Measurements from ENCODE around the gene BAIAP2L2. TPM values are rescaled to one million over a fixed set of nuclear protein-coding genes. Genes with fewer than 3 reads are reported as not detected.

Gene BAIAP2L2
- total and polyA plus RNA-seq, 2 donors (not counting 3 experiments of a cell fraction or from before 2014, with no cell fraction given), result 0.20 to 0.35 TPM

GRCh38 chr22:38081636-38081940, 28.9 kb downstream of the BAIAP2L2 start:
- BruUV-seq (replicated peaks), result no TSS peak
- Histone ChIP-seq H3K9ac (replicated peaks; ENCODE audit: extremely low read depth, insufficient read depth, low read length) (no peak overlapping the region), H3K27ac (ENCODE audit: insufficient read depth, low read depth, low read length) (no peak overlapping the region), H2AFZ (ENCODE audit: low read depth, low read length) (peak overlapping the region; percentile 60), H3K36me3 (ENCODE audit: control insufficient read depth in 2 of 2, extremely low read depth in 1 of 2, insufficient read depth in 2 of 2, low read length in 2 of 2) (no peaks in the 10 kb centered on the region), H3K4me1 (ENCODE audit: control insufficient read depth, extremely low read depth, insufficient read depth, low read length) (peaks cover 5% of the 10 kb centered on the region), H3K4me2 (ENCODE audit: insufficient read depth, low read length) (peak overlapping the region; percentile 23), H4K20me1 (replicated peaks; ENCODE audit: control insufficient read depth, extremely low read depth, insufficient read depth, low read length) (no peaks in the 10 kb centered on the region), H3K4me3 (replicated peaks in 1 of 3; ENCODE audit: insufficient read depth in 1 of 3, low read depth in 1 of 3, low read length in 3 of 3) (peak overlapping the region in 1 of 3 experiments; percentile 5), H3K79me2 (ENCODE audit: control insufficient read depth, insufficient read depth, low read length) (no peaks in the 10 kb centered on the region), H3K27me3 (ENCODE audit: control insufficient read depth in 2 of 2, insufficient read depth in 2 of 2, low read length in 2 of 2) (peaks cover 9 to 12% of the 10 kb centered on the region in 2 experiments), H3K9me3 (replicated peaks; ENCODE audit: control insufficient read depth, insufficient read depth, low read length) (no peaks in the 10 kb centered on the region), H3K9me1 (replicated peaks; ENCODE audit: control insufficient read depth, extremely low read depth, insufficient read depth, low read length) (no peaks in the 10 kb centered on the region)
- FAIRE-seq (no peak), DNase-seq (ENCODE audit: low read depth, low spot score) (no peak)
- CTCF ChIA-PET, result interaction anchor here (1.2 kb wide), 1 partner anchor 157 kb away, joined by 3 read pairs; no protein-coding TSS in a partner anchor
- intact Hi-C loops (cut with micrococcal nuclease) (no loop called here), dilution Hi-C loops (cut with MboI; ENCODE audit: extremely low pct_ligation_motif_present, low sequenced_read_pairs) (no loop called here)
- TF ChIP-seq EZH2 (IDR thresholded peaks at IDR 0.05; ENCODE audit: borderline replicate concordance, low read depth, low read length, severe bottlenecking) (peak; percentile 19), GATA2 (IDR thresholded peaks at IDR 0.05; ENCODE audit: insufficient read depth, insufficient read length, low read depth, low read length) (no peak)
- POLR2A ChIA-PET, result no interaction called here

DNA sequence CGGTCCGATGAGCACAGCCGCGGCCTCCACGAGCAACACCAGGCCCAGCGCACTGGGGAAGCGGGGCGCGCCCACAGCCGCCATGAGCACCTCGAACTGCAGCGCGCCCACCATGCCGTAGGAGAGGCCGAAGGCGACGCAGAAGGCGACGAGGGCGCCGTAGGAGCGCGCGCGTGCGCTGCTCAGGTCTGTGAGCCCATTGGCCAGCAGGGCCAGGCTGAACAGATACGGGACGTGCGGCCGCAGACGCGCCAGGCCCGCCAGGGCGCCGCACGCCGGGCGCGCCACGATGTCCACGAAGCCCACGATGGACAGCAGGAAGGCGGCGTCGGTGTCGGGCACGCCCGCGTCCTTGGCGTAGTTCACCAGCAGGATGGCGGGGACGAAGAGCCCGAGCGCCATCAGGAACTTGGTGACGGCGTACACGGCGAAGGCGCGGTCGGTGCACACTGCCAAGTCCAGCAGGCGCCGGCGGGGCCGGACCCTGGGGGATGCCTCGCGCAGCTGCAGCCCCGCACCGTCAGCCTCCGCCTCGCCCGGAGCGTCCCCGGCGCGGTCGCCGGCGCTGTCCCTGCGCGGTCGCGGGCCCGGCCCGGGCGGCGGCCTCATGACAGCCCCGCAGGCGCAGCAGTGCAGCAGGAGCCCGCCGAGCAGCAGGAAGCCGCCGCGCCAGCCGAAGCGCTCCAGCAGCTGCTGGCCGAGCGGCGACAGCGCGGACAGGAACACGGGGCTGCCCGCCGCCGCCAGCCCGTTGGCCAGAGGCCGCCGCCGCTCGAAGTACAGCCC, 29.4 kb downstream of the BAIAP2L2 start:
- no TSS peak for BruUV-seq (replicated peaks)
- H2AFZ ChIP-seq (ENCODE audit: low read depth, low read length), result peak overlapping the region; percentile 60
- peaks cover 9 to 12% of the 10 kb centered on the region in 2 experiments for H3K27me3 ChIP-seq (ENCODE audit: control insufficient read depth in 2 of 2, insufficient read depth in 2 of 2, low read length in 2 of 2)
- H3K36me3 ChIP-seq (ENCODE audit: control insufficient read depth in 2 of 2, extremely low read depth in 1 of 2, insufficient read depth in 2 of 2, low read length in 2 of 2), result no peaks in the 10 kb centered on the region
- DNase-seq (ENCODE audit: low read depth, low spot score) (peak; percentile 43), FAIRE-seq (peak; percentile 40)
- H3K4me2 ChIP-seq (ENCODE audit: insufficient read depth, low read length), result peak overlapping the region; percentile 23
- no peaks in the 10 kb centered on the region for H3K79me2 ChIP-seq (ENCODE audit: control insufficient read depth, insufficient read depth, low read length)
- ChIA-PET CTCF (interaction anchor here (1.2 kb wide), 1 partner anchor 157 kb away, joined by 3 read pairs; no protein-coding TSS in a partner anchor), POLR2A (no interaction called here)
- H3K9me3 ChIP-seq (replicated peaks; ENCODE audit: control insufficient read depth, insufficient read depth, low read length), result no peaks in the 10 kb centered on the region
- peak; percentile 38 for TF ChIP-seq EZH2 (IDR thresholded peaks at IDR 0.05; ENCODE audit: borderline replicate concordance, low read depth, low read length, severe bottlenecking)
- TF ChIP-seq GATA2 (IDR thresholded peaks at IDR 0.05; ENCODE audit: insufficient read depth, insufficient read length, low read depth, low read length), result no peak
- TF ChIP-seq MYC (IDR thresholded peaks at IDR 0.05; ENCODE audit: low read depth, low read length), result no peak
- no peak for TF ChIP-seq POLR2A (IDR thresholded peaks at IDR 0.05; ENCODE audit: low read depth, low read length)
- peak; percentile 40 for TF ChIP-seq MAX (IDR thresholded peaks at IDR 0.05; ENCODE audit: insufficient read depth, insufficient read length)
- dilution Hi-C loops (cut with MboI; ENCODE audit: extremely low pct_ligation_motif_present, low sequenced_read_pairs), result no loop called here
- no peak overlapping the region for H3K9ac ChIP-seq (replicated peaks; ENCODE audit: extremely low read depth, insufficient read depth, low read length)
- intact Hi-C loops (cut with micrococcal nuclease), result no loop called here
- H3K27ac ChIP-seq (ENCODE audit: insufficient read depth, low read depth, low read length), result no peak overlapping the region
- H3K4me1 ChIP-seq (ENCODE audit: control insufficient read depth, extremely low read depth, insufficient read depth, low read length), result peaks cover 5% of the 10 kb centered on the region
- H3K9me1 ChIP-seq (replicated peaks; ENCODE audit: control insufficient read depth, extremely low read depth, insufficient read depth, low read length), result no peaks in the 10 kb centered on the region
- no peaks in the 10 kb centered on the region for H4K20me1 ChIP-seq (replicated peaks; ENCODE audit: control insufficient read depth, extremely low read depth, insufficient read depth, low read length)
- peak overlapping the region in 1 of 3 experiments; percentile 11 for H3K4me3 ChIP-seq (replicated peaks in 1 of 3; ENCODE audit: insufficient read depth in 1 of 3, low read depth in 1 of 3, low read length in 3 of 3)
